A673 (cell line): ENCODE measurements around the gene PHYHD1.

Experiments used
- EZH2 ChIP-seq: fragments of 200-600 bp; sonication (generic); IDR thresholded peaks from 2 replicates; pipeline ENCODE4 v1.6.1; 2017; ENCODE audit warnings: borderline replicate concordance, low read depth, mild to moderate bottlenecking, mixed read lengths, antibody characterized with exemption, low read length; ENCODE audit not compliant: poor library complexity, severe bottlenecking
- TF ChIP-seq, protein P1 (sequence below): fragments of 300-800, 200-600 bp; sonication (generic); conservative IDR thresholded peaks from 2 replicates; pipeline ENCODE4 v1.5.1; 2017; ENCODE audit warnings: low read depth, mild to moderate bottlenecking, antibody characterized with exemption, low read length, moderate library complexity, mixed read lengths

DNA sequence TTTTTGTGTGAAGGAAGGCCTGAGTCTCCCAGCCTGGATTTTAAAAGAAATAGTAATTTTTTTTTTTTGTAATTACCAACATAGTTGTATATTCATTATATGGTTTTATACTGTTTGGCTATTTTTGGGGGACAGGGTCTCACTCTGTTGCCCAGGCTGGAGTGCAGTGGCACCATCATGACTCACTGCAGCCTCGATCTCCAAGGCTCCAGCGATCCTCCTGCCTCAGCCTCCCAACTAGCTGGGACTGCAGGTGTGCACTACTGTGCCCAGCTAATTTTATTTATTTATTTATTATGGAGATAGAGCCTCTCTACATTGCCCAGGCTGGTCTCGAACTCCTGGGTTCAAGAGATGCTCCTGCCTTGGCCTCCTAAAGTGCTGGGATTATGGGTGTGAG, 33.7 kb upstream of the PHYHD1 start:
- TF ChIP-seq, protein P1, sequence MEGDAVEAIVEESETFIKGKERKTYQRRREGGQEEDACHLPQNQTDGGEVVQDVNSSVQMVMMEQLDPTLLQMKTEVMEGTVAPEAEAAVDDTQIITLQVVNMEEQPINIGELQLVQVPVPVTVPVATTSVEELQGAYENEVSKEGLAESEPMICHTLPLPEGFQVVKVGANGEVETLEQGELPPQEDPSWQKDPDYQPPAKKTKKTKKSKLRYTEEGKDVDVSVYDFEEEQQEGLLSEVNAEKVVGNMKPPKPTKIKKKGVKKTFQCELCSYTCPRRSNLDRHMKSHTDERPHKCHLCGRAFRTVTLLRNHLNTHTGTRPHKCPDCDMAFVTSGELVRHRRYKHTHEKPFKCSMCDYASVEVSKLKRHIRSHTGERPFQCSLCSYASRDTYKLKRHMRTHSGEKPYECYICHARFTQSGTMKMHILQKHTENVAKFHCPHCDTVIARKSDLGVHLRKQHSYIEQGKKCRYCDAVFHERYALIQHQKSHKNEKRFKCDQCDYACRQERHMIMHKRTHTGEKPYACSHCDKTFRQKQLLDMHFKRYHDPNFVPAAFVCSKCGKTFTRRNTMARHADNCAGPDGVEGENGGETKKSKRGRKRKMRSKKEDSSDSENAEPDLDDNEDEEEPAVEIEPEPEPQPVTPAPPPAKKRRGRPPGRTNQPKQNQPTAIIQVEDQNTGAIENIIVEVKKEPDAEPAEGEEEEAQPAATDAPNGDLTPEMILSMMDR, result no peak
- no peak for TF ChIP-seq EZH2
